Stomach smooth muscle (tissue), 2 donors: Measurements from ENCODE around the gene GRIK2.

ENCODE experiments used
- H3K27ac ChIP-seq: one replicate; pipeline ENCODE4 v1.7.0; 2013; ENCODE audit warnings: mild to moderate bottlenecking, low read length, inconsistent platforms
- H3K27me3 ChIP-seq, 2 donors: one replicate each; pipeline ENCODE4 v1.7.0; 2013; ENCODE audit warnings: low read length in 2 of 2; ENCODE audit not compliant: insufficient read depth in 2 of 2, control insufficient read depth in 1 of 2
- H3K36me3 ChIP-seq, 2 donors: one replicate each; pipeline ENCODE4 v1.7.0; 2013; ENCODE audit warnings: low read length in 2 of 2; ENCODE audit not compliant: control insufficient read depth in 2 of 2, insufficient read depth in 2 of 2
- H3K4me1 ChIP-seq: one replicate; pipeline ENCODE4 v1.7.0; 2013; ENCODE audit warnings: low read length; ENCODE audit not compliant: control insufficient read depth, insufficient read depth
- H3K4me3 ChIP-seq, 2 donors: one replicate each; pipeline ENCODE4 v1.7.0; 2013; ENCODE audit warnings: low read length in 2 of 2
- H3K9ac ChIP-seq, 2 donors: one replicate each; pipeline ENCODE4 v1.7.0; 2013; ENCODE audit warnings: low read length in 2 of 2, mild to moderate bottlenecking in 1 of 2
- H3K9me3 ChIP-seq, 2 donors: one replicate each; pipeline ENCODE4 v1.7.0; 2013; ENCODE audit warnings: low read length in 2 of 2; ENCODE audit not compliant: control insufficient read depth in 2 of 2
- donor health status: healthy.
- donor health status: Pancreatic carcinoma.

The GRIK2 gene

GRCh38 chr6:101728956-101729355 lies 335.4 kb downstream of the GRIK2 start:
- no peaks in the 10 kb centered on the region for H3K27me3 ChIP-seq
- no peak overlapping the region for H3K9ac ChIP-seq

GRCh38 chr6:101730954-101731353 lies 337.4 kb downstream of the GRIK2 start:
- Histone ChIP-seq H3K27me3 (no peaks in the 10 kb centered on the region), H3K4me3 (no peak overlapping the region), H3K36me3 (no peaks in the 10 kb centered on the region), H3K4me1 (no peaks in the 10 kb centered on the region), H3K27ac (no peak overlapping the region), H3K9ac (no peak overlapping the region), H3K9me3 (no peaks in the 10 kb centered on the region)

More at GRCh38 chr6:101728956-101729355, 335.4 kb downstream of the GRIK2 start:
- Histone ChIP-seq H3K4me1 (no peaks in the 10 kb centered on the region), H3K36me3 (no peaks in the 10 kb centered on the region), H3K27ac (no peak overlapping the region), H3K4me3 (no peak overlapping the region), H3K9me3 (no peaks in the 10 kb centered on the region)

GRCh38 chr6:101733899-101734298 lies 340.4 kb downstream of the GRIK2 start:
- Histone ChIP-seq H3K27me3 (no peaks in the 10 kb centered on the region), H3K36me3 (no peaks in the 10 kb centered on the region), H3K9ac (no peak overlapping the region), H3K4me3 (no peak overlapping the region), H3K4me1 (no peaks in the 10 kb centered on the region), H3K9me3 (no peaks in the 10 kb centered on the region), H3K27ac (no peak overlapping the region)

GRCh38 chr6:101738481-101738880 lies 345.0 kb downstream of the GRIK2 start:
- H3K9ac ChIP-seq = no peak overlapping the region
- H3K36me3 ChIP-seq = no peaks in the 10 kb centered on the region
- no peak overlapping the region for H3K27ac ChIP-seq
- no peaks in the 10 kb centered on the region for H3K4me1 ChIP-seq
- H3K27me3 ChIP-seq = no peaks in the 10 kb centered on the region
- H3K9me3 ChIP-seq = no peaks in the 10 kb centered on the region
- H3K4me3 ChIP-seq = no peak overlapping the region

- H3K4me3 ChIP-seq = no peak overlapping the region
- H3K9ac ChIP-seq = no peak overlapping the region
- H3K27me3 ChIP-seq = no peaks in the 10 kb centered on the region
- H3K4me1 ChIP-seq = no peaks in the 10 kb centered on the region
- no peaks in the 10 kb centered on the region for H3K36me3 ChIP-seq
- H3K9me3 ChIP-seq = no peaks in the 10 kb centered on the region
- no peak overlapping the region for H3K27ac ChIP-seq
Observed at GRCh38 chr6:101740631-101741030, 347.1 kb downstream of the GRIK2 start.

GRCh38 chr6:101741474-101742171 lies 348.1 kb downstream of the GRIK2 start:
- H3K4me3 ChIP-seq = no peak overlapping the region
- H3K4me1 ChIP-seq = no peaks in the 10 kb centered on the region
- H3K9ac ChIP-seq = no peak overlapping the region
- H3K27ac ChIP-seq = no peak overlapping the region
- H3K27me3 ChIP-seq = no peaks in the 10 kb centered on the region
- no peaks in the 10 kb centered on the region for H3K36me3 ChIP-seq
- H3K9me3 ChIP-seq = no peaks in the 10 kb centered on the region

GRCh38 chr6:101747160-101747559 lies 353.7 kb downstream of the GRIK2 start:
- Histone ChIP-seq H3K36me3 (no peaks in the 10 kb centered on the region), H3K4me1 (no peaks in the 10 kb centered on the region), H3K27me3 (no peaks in the 10 kb centered on the region), H3K4me3 (no peak overlapping the region), H3K9ac (no peak overlapping the region), H3K27ac (no peak overlapping the region), H3K9me3 (no peaks in the 10 kb centered on the region)

- Histone ChIP-seq H3K4me1 (no peaks in the 10 kb centered on the region), H3K4me3 (no peak overlapping the region), H3K27me3 (no peaks in the 10 kb centered on the region), H3K9me3 (no peaks in the 10 kb centered on the region), H3K9ac (no peak overlapping the region), H3K27ac (no peak overlapping the region), H3K36me3 (no peaks in the 10 kb centered on the region)
Observed at GRCh38 chr6:101747716-101748115, 354.2 kb downstream of the GRIK2 start.

GRCh38 chr6:101755931-101756330 lies 362.4 kb downstream of the GRIK2 start:
- Histone ChIP-seq H3K4me1 (no peaks in the 10 kb centered on the region), H3K27me3 (no peaks in the 10 kb centered on the region), H3K4me3 (no peak overlapping the region), H3K9me3 (no peaks in the 10 kb centered on the region), H3K9ac (no peak overlapping the region), H3K27ac (no peak overlapping the region), H3K36me3 (no peaks in the 10 kb centered on the region)

GRCh38 chr6:101758368-101758767 lies 364.9 kb downstream of the GRIK2 start:
- Histone ChIP-seq H3K4me3 (no peak overlapping the region), H3K36me3 (no peaks in the 10 kb centered on the region), H3K4me1 (no peaks in the 10 kb centered on the region), H3K9me3 (no peaks in the 10 kb centered on the region), H3K9ac (no peak overlapping the region), H3K27me3 (no peaks in the 10 kb centered on the region), H3K27ac (no peak overlapping the region)

GRCh38 chr6:101760843-101761621 lies 367.5 kb downstream of the GRIK2 start:
- Histone ChIP-seq H3K9me3 (no peaks in the 10 kb centered on the region), H3K27ac (no peak overlapping the region), H3K4me1 (no peaks in the 10 kb centered on the region), H3K36me3 (no peaks in the 10 kb centered on the region), H3K4me3 (no peak overlapping the region), H3K9ac (no peak overlapping the region), H3K27me3 (no peaks in the 10 kb centered on the region)
